HG02885 (cell line): ENCODE results near the gene MAPK11.
"Not testable (repeated sequence)": the region's sequence is repeated elsewhere in the genome, so short reads cannot be mapped to it uniquely, and the experiment has no call there.

Experiments used
- ATAC-seq: cut with Tn5 transposase; IDR thresholded peaks from one replicate; pipeline ENCODE4 v1.9.1; 2021; ENCODE audit warnings: mild to moderate bottlenecking; ENCODE audit not compliant: unreplicated experiment, poor library complexity

MAPK11 gene

DNA sequence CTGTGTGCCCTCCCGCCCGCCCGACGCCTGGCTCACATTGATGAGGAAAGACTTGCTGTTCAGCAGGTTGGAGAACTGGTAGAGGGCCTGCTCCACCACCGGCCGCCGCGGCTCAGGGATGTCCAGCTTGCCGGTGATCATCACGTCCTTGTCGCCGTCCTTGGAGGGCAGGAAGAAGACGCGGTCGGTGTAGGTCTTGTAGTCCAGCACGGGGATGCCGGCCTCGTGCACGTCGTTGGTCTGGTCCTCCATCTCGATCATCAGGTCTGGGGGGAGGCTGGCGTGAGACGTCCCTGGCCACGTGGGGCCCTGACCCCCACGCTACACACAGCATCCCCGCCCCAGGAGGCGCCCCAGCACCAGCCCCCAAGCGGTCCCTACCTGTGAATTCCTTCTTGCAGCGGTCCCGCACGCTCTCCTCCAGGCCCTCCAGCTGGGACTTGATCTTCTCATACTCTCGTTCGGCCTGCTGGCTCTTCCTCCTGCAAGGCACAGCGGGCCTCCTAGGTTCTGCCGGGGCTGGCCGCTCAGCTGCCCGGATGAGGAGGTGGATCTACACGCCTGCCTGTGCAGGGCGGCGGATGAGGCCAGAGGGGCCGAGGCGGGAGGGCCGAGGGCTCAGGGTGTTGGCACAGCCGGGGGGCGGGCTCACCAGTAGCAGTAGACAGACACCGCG lies 10.7 kb upstream of the MAPK11 start:
- ATAC-seq = no peak

DNA sequence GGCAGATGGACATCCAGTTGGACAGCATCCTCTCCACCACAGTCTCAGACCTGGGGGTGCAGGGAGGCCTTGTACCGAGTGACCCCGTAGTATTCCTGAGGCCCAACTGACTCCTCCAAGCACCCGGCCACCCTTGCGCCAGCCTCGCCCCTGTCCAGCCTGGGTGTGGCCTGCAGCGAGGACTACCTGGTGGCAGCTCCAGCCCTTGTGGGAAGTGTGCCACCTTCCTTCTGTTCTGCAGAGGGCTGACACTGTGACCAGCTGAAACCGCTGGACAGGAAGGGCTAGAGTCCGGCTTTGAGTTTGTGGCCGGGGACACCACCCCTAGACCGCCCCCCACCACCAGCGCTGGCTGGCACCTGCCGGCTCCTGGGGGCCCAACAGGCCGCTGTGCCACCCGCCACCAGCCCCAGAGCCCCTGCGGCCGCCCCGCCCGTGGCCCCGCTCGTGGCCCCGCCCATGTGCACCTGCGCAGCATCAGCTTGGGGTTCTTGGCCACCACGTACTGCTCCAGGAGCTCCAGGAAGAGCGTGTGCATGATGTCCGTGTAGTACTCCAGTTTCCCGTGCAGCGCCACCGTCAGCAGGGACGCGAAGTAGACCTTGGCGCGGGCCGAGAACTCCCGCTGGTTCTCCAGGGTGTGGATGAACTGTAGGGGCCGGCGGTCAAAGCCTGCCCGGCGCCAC lies 10.0 kb upstream of the MAPK11 start:
- no peak for ATAC-seq

GRCh38 chr22:50278956-50279619 lies 8.9 kb upstream of the MAPK11 start:
- ATAC-seq = no peak

- no peak for ATAC-seq
Measured at GRCh38 chr22:50278461-50278860, 8.3 kb upstream of the MAPK11 start.

GRCh38 chr22:50277761-50278160 lies 7.6 kb upstream of the MAPK11 start:
- no peak for ATAC-seq

GRCh38 chr22:50276143-50276542 lies 6.0 kb upstream of the MAPK11 start:
- peak; percentile 76 for ATAC-seq

DNA sequence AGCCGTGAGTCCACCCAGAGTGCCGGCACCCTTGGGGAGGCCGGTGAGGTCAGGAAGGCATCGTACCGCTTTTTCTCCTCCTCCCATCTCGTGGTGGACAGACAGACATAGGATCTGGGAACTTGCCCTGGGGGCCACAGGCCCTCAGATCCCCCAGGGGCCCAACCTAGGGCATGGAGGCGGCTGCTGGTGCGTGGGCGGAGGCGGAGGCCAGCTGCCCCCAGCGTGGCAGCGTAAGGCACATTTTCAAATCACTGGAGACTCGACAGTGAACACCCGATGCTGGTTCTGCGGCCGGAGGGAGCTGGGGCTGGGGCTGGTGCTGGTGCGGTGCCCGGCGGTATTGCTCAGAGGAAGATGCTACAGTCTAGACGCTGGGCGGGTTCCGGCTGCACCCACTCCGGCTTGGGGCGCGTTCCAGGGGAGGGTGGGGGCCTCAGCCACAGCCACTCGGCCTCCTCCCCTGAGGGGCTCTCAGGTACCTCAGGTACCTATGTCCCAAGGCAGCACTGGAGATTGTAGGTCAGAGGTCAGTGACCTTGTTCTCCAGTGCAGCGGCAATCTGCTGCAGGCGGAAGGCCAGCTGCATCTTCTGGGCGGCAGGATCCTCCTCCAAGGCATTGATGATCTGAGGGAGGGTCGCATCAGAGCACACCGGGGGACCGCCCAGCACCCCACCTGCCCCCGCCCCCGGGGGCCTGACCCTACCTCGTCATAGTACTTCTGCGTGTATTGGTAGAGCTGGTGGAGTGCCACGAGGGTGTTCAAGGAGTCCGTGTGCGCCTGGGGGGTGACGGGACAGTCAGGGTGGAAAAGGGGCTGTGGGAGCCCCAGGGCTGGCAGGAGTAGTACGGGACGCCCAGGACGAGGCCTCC lies 5.2 kb upstream of the MAPK11 start:
- no peak for ATAC-seq

DNA sequence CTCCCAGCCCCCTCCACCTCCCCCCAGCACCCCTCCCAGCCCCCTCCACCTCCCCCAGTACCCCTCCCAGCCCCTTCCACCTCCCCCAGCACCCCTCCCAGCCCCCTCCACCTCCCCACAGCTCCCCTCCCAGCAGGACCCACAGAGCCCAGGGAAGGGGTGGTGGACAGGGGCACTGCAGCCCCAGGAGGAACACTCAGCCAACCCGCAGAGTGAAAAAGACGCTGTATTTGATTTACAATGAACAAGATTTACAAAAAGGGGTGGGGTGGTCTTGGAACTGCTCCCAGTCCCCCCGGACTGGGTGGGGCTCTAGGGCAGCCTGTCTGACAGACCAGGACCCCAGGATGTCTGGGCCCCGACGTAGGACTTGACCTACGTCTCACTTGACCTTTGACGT lies 4.6 kb upstream of the MAPK11 start:
- no peak for ATAC-seq

DNA sequence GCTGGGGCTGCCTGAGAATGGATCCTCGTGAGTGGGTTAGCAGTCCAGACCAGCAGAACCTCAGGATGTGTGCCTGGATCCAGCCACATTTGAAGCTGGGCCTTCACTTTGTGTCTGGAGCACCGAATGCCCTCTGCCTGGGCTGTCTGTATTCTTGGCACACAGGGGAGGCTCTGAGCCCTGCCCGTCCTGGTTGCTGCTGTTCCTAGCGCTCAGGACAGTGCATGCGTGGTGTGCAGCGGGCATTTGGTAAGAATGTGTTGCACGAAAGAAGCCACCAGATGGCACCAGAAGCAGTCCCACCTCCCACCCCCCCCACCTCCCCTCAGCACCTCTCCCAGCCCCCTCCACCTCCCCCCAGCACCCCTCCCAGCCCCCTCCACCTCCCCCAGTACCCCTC lies 4.1 kb upstream of the MAPK11 start:
- ATAC-seq = no peak

GRCh38 chr22:50273781-50274180 lies 3.6 kb upstream of the MAPK11 start:
- not testable (repeated sequence) for ATAC-seq

GRCh38 chr22:50273352-50273751 lies 3.2 kb upstream of the MAPK11 start:
- not testable (repeated sequence) for ATAC-seq

DNA sequence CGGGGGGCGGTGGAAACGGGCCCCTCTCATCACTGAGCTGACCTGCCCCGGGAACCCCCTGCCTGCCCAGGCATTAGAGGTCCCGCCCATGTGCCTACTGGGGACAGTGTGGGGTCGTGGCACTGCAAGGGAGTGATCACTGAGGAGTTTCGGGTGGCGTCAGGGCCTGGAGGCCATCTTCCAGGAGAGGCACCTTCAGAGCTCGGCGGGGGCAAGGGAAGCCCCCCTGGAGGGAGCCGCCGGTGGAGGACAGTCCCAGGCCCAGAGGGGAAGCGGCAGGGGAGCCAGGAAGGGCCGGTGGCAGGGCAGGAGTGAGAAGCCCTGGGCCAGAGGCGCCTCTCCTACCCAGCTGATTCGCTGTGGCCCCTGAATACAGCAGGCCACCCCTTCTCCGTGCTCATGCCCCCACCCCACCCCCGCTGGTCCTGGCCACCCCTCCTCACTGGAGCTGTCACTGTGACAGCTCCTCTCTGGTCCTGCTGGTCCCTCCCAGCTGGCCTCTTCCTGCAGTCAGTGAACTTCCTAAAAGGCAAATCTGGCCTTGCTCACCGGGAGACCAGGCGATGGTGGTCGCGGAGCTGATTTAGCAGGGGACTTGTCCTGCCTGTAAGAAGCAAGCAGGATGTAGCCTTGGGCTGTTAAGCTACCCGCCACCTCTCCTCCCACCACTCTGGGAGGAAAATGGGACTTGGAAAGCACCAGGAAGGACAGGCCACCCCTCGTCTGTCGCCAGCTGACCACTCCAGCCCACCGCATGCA lies 2.0 kb upstream of the MAPK11 start:
- no peak for ATAC-seq

GRCh38 chr22:50271519-50271970 lies 1.4 kb upstream of the MAPK11 start:
- no peak for ATAC-seq

GRCh38 chr22:50270666-50271394 lies 650 bp upstream of the MAPK11 start:
- no peak for ATAC-seq

DNA sequence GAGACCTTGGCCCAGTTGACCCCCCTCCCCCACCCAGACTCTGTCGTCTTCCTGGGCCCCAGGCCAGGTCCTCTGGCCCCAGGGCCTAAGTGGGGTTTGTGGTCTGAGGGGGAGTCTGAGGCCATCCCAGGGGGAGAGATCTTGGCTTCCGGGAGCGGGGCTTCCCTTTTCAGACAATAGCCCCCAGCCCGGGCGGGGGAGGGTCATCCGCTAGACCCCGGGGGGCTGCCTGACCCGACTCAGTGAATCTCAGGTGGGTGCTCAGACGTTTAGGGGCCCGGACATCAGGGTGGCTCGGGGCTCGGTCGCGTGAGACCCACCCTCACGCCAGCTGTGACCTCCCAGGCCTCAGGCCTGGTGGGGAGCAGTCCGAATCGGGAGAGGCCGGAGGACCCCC lies 609 bp downstream of the MAPK11 start:
- ATAC-seq = no peak

- no peak for ATAC-seq
Measured at GRCh38 chr22:50268655-50269113, 1.5 kb downstream of the MAPK11 start.

DNA sequence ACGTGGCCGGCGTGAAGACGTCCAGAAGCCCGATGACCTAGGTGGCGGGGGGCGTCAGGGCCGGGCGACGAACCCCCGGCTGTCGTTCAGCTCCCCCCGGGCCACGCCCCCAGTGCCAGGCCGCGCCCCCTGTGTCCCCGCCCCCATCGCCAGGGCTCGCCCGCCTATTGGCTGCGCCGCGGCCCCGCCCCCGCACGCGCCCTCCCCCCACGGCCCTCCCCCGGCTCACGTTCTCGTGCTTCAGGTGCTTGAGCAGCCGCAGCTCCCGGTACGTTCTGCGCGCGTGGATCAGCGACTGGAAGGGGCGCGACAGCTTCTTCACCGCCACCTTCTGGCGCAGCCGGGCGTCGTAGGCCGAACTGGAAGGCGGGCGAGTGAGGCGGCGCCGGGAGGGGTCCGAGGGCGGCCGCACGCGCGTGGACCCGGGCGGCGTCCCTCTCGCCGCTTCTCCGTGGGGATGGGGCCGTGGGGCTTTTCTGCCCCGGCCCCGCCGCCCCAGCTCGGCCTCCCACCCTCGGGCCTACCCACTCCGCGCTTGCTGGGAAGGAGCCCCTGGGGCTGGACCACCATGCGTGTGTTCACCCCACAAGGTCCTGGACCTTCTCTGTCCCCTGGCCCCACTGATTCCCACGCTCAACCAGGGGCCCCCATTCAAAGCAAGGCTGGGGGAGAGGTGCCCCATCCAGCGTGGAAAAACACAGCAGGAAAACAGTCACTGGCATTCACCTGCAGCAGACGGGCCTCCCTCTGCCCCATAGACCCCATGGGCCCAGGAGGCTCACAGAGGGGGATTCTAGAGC lies 2.4 kb downstream of the MAPK11 start:
- no peak for ATAC-seq

DNA sequence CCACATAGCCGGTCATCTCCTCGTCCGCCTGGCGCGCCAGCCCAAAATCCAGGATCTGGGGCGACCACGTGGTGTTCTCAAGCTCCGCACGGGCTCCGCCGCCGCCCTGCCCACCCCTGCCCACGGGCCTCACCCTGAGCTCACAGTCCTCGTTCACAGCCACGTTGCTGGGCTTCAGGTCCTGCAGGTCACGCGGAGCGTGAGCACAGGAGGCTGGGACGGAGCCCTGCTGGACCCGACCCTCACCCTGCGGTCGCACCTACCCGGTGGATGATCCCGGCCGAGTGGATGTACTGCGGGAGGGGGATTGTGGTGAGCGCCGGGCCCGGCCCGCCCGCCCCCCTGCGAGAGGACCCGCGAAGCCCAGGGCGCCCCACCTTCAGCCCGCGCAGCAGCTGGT lies 3.2 kb downstream of the MAPK11 start:
- no peak for ATAC-seq
